Left lung (tissue), 10 donors: Measurements from ENCODE around the gene CHML. TPM values are rescaled to one million over a fixed set of nuclear protein-coding genes. Genes with fewer than 3 reads are reported as not detected.

Experiments
- ATAC-seq: fragments of 200-7000 bp; cut with Tn5 transposase; one replicate; pipeline ENCODE4 v1.9.1; 2020; ENCODE audit warnings: moderate library complexity
- DNase-seq, 4 donors: peaks; one replicate each; pipeline ENCODE4 v3.0.0-alpha.2; 2013 to 2020
- H3K27ac ChIP-seq, 2 donors: fragments of 200-600 bp; sonication (generic) in 1 of 2; one replicate each; pipeline versions ENCODE4 v1.5.0 to v1.8.0; 2020 to 2021
- H3K27me3 ChIP-seq, 2 donors: fragments of 200-600 bp; sonication (generic) in 1 of 2; one replicate each; pipeline versions ENCODE4 v1.5.0 to v1.8.0; 2020 to 2021
- H3K36me3 ChIP-seq, 2 donors: fragments of 200-600 bp; sonication (generic) in 1 of 2; one replicate each; pipeline versions ENCODE4 v1.5.0 to v1.8.0; 2020 to 2021
- H3K4me1 ChIP-seq, 2 donors: fragments of 200-600 bp; one replicate each; pipeline ENCODE4 v1.8.0; 2021
- H3K4me3 ChIP-seq, 2 donors: fragments of 200-600 bp; sonication (generic) in 1 of 2; one replicate each; pipeline versions ENCODE4 v1.5.0 to v1.8.0; 2020 to 2021; ENCODE audit warnings: mild to moderate bottlenecking in 1 of 2
- H3K9me3 ChIP-seq, 2 donors: fragments of 200-600 bp; sonication (generic) in 1 of 2; one replicate each; pipeline versions ENCODE4 v1.5.0 to v1.8.0; 2020 to 2021
- CTCF ChIP-seq, 2 donors: fragments of 200-600 bp; sonication (generic) in 1 of 2; IDR thresholded peaks; one replicate each; pipeline versions ENCODE4 v1.5.0 to v1.8.0; 2021; ENCODE audit warnings: antibody characterized with exemption in 2 of 2
- intact Hi-C, 2 donors: fragments of 100-400 bp; cut with DNase I; formaldehyde crosslinking; loops; one replicate each; pipeline versions ENCODE4 v1.11.2 to v1.14.2; 2022
- polyA plus RNA-seq, 6 donors: library from polyadenylated mRNA; unstranded; fragments of 120-200 nt; gene quantifications; one replicate each; pipeline ENCODE4 v1.2.1, GENCODE V29; 2013; ENCODE audit not compliant: insufficient read length in 6 of 6
- total RNA-seq, 2 donors: library from RNA; stranded (reverse); fragmentation: NEBNext Ultra II Directional; extraction: Animal tissue kit (Norgen Biotek cat#: 25700); gene quantifications; one replicate each; pipeline ENCODE4 v1.2.1, GENCODE V29; 2021
- donor health status: DM: no; HTN: yes; CAD: no.
- donor health status: DM: no; HTN: no; CAD: no.

Gene CHML
- total and polyA plus RNA-seq, 8 donors = 9.8 to 27.6 (median 22.2) TPM

- H3K4me1 ChIP-seq = no peaks in the 10 kb centered on the region
- H3K9me3 ChIP-seq = no peaks in the 10 kb centered on the region
- intact Hi-C loops = no loop called here
- H3K27me3 ChIP-seq = no peaks in the 10 kb centered on the region
- ATAC-seq (no peak), DNase-seq (no peak)
- no peak for TF ChIP-seq CTCF (IDR thresholded peaks at IDR 0.05)
- H3K4me3 ChIP-seq = no peak overlapping the region
- H3K27ac ChIP-seq = no peak overlapping the region
- H3K36me3 ChIP-seq = peaks cover 0 to 15% of the 10 kb centered on the region in 2 donors
Measured at GRCh38 chr1:241596633-241597032, 43.5 kb downstream of the CHML start.

GRCh38 chr1:241593186-241593585 lies 47.0 kb downstream of the CHML start:
- Histone ChIP-seq H3K36me3 (peaks cover 0 to 15% of the 10 kb centered on the region in 2 donors), H3K27me3 (no peaks in the 10 kb centered on the region), H3K27ac (no peak overlapping the region), H3K4me3 (no peak overlapping the region), H3K9me3 (no peaks in the 10 kb centered on the region), H3K4me1 (no peaks in the 10 kb centered on the region)
- no peak for ATAC-seq
- intact Hi-C loops = no loop called here
- no peak for DNase-seq
- no peak for TF ChIP-seq CTCF (IDR thresholded peaks at IDR 0.05)

- ATAC-seq (peak; percentile 26), DNase-seq (no peak)
- no peak overlapping the region for H3K27ac ChIP-seq
- no peaks in the 10 kb centered on the region for H3K9me3 ChIP-seq
- H3K27me3 ChIP-seq = no peaks in the 10 kb centered on the region
- H3K36me3 ChIP-seq = peaks cover 0 to 15% of the 10 kb centered on the region in 2 donors
- no peak overlapping the region for H3K4me3 ChIP-seq
- intact Hi-C loops = no loop called here
- TF ChIP-seq CTCF (IDR thresholded peaks at IDR 0.05) = no peak
- H3K4me1 ChIP-seq = no peaks in the 10 kb centered on the region
Measured at GRCh38 chr1:241592273-241592958, 47.8 kb downstream of the CHML start.

- no peak for TF ChIP-seq CTCF (IDR thresholded peaks at IDR 0.05)
- ATAC-seq = no peak
- Histone ChIP-seq H3K36me3 (peaks cover 0 to 15% of the 10 kb centered on the region in 2 donors), H3K27me3 (no peaks in the 10 kb centered on the region), H3K27ac (no peak overlapping the region), H3K4me3 (no peak overlapping the region), H3K4me1 (no peaks in the 10 kb centered on the region), H3K9me3 (no peaks in the 10 kb centered on the region)
- no peak for DNase-seq
- intact Hi-C loops = no loop called here
Measured at GRCh38 chr1:241591736-241592135, 48.4 kb downstream of the CHML start.

GRCh38 chr1:241591317-241591716 lies 48.9 kb downstream of the CHML start:
- ATAC-seq (peak; percentile 46), DNase-seq (no peak)
- TF ChIP-seq CTCF (IDR thresholded peaks at IDR 0.05) = no peak
- H3K27me3 ChIP-seq = no peaks in the 10 kb centered on the region
- no peak overlapping the region for H3K4me3 ChIP-seq
- H3K4me1 ChIP-seq = no peaks in the 10 kb centered on the region
- peaks cover 0 to 15% of the 10 kb centered on the region in 2 donors for H3K36me3 ChIP-seq
- no peak overlapping the region for H3K27ac ChIP-seq
- intact Hi-C loops = no loop called here
- H3K9me3 ChIP-seq = no peaks in the 10 kb centered on the region
